GM21825 (cell line): ENCODE results near the gene PBX3.

Source experiments
- ATAC-seq: cut with Tn5 transposase; IDR thresholded peaks from one replicate; pipeline ENCODE4 v1.9.1; 2021; ENCODE audit warnings: mild to moderate bottlenecking, moderate library complexity; ENCODE audit not compliant: unreplicated experiment

Gene PBX3

GRCh38 chr9:125969462-125969861, 222.3 kb downstream of the PBX3 start:
- no peak for ATAC-seq

DNA sequence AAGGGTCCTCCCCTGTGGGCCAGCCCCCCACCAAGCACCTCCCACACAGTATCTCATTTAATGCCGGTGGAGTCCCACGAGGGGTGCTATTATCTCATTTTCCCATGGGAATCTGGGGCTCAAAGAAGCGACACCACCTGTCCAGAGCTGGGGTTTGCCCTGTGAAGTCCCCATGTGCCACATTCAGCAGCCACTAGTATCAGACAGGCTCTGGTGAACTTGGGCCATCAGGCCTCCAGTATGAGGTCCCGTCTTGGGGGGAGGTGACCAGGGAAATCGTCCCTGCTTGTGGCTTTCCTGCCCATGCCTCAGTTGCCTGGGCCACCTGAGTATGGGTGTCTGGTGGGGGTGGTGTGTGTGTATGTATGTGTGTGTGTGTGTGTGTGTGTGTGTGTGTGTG, 222.7 kb downstream of the PBX3 start:
- no peak for ATAC-seq

- ATAC-seq = no peak
Measured at GRCh38 chr9:125970340-125970739, 223.2 kb downstream of the PBX3 start.

DNA sequence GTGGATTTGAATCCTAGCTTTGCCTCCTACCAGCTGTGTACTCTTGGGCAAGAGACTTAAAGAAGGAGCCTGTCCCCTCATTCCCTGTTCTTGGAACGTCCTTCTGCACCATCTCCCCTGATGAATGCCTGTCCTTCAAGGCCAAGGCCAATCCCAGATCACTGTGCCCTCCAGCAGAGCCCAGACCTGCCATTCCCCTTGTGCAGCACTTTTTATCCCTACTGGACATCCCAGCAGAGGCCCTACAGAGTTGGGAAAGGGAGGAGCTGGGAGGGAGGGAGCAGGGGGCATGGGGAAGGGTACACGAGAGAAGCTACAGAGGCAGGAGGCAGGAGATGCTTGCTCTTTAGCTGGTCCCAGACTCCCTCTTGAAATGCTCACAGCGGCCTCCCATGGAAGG, 223.9 kb downstream of the PBX3 start:
- no peak for ATAC-seq

- no peak for ATAC-seq
Measured at GRCh38 chr9:125972012-125972729, 225.0 kb downstream of the PBX3 start.

GRCh38 chr9:125973547-125973946, 226.4 kb downstream of the PBX3 start:
- ATAC-seq = no peak

GRCh38 chr9:125974705-125975104, 227.5 kb downstream of the PBX3 start:
- no peak for ATAC-seq

- ATAC-seq = no peak
Measured at GRCh38 chr9:125977223-125977622, 230.1 kb downstream of the PBX3 start.

GRCh38 chr9:125979383-125979782, 232.2 kb downstream of the PBX3 start:
- ATAC-seq = no peak

- ATAC-seq = no peak
Measured at GRCh38 chr9:125982798-125983406, 235.7 kb downstream of the PBX3 start.

DNA sequence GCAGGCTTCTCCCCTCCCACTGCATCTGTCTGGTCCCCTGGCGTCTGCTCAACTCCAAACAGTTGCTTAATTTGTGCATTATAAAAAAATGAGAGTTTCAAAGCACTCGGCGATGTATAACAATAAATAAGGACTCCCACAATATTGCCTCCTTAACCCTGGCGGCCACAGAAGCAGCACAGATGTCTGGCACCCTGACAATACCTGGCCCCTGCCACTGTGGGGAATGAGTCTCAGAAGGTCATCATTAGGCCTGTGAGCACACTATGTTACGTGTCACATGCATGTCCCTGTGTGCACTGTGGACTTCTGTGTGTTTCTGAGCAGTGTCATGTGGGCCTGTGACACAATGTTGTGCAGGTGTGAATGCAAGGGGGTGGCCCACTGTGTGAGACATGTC, 236.5 kb downstream of the PBX3 start:
- no peak for ATAC-seq

GRCh38 chr9:125984461-125984860, 237.3 kb downstream of the PBX3 start:
- ATAC-seq = no peak

DNA sequence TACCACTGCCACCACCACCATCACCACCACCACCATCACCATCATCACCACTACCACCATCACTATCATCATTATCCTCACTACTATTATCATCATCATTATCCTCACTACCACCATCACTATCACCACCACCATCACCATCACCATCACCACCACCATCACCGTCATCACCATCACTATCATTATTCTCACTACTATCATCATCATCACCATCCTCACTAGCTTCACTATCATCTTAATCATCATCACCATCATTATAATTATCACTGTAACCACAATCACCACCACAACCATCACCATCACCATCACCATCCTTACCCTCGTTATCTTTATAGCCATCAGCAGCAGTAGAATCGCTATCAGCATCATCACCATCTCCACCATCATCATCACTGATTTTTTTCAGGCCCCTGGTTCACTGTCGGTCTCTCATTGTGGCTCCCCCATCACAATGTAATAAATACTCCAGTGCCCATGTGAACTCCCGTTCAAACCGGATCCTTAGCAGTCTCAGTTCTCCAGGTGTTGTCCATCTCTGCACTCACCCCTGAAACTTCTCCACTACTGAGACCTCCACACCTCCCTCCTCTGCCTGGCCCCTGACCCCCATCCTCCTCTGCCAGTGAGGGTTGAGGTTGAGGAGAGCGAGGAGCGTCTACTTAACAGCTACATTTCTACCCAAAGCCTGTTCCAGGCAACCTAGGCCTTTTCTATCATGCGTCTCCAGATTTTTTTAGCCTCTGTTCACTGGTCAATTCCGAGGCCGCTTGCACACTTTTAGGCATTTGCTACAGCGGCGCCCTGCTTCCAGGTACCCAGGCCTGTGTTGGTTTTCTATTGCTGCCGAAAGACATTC, 238.2 kb downstream of the PBX3 start:
- no peak for ATAC-seq

DNA sequence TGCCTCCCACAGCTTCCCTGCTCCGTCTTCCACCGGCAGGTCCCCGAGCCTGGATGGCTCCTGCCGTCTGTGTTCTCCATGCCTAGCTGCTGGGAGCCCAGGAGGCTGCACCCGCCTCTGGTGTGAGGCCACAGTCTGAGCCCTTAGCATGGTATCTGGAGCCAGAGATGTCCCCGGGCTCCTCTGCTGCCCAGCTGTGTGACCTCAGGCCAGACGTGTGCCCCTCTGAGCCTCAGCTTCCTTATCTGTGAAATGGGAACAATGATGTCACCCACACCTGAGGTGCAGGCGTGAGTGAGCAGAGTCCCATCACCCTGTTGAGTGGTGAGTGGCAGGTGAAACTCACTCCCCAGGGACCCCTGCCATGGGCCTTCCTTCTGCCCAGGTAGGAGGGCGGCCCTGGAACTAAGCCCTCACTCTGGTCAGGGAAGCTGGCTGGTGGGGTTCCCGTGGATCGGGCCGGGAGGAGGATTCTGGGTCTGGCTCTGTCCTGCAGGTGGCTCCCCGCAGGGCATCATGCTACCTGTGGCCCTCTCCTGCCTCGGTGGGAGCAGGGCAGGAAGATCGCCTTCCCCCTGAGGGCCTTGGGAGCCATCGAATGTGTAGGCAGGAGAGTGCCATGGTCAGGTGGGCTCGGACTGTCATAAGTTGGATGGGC, 239.0 kb downstream of the PBX3 start:
- no peak for ATAC-seq

GRCh38 chr9:125986966-125987365, 239.8 kb downstream of the PBX3 start:
- ATAC-seq = no peak

DNA sequence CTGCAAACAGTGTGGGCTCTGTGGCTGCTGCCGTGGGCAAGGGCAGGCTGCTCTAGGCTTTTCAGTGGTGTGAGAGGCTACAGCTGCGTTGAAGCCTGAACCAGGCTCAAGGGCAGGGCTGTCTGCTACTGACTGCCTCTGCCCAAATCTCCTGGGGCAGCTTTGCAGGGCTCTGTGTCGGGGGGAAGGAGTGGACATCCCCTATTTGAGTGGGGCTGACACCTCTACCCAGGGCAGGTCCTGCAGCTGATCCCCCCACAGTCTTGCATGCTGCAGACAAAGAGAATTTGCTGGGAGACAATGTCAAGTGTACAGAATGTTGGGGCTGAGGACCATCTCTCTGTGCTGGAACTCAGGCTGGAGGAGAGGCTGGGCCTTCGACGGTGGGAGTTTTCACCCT, 240.2 kb downstream of the PBX3 start:
- no peak for ATAC-seq

- ATAC-seq = no peak
Measured at GRCh38 chr9:125988479-125989050, 241.4 kb downstream of the PBX3 start.

DNA sequence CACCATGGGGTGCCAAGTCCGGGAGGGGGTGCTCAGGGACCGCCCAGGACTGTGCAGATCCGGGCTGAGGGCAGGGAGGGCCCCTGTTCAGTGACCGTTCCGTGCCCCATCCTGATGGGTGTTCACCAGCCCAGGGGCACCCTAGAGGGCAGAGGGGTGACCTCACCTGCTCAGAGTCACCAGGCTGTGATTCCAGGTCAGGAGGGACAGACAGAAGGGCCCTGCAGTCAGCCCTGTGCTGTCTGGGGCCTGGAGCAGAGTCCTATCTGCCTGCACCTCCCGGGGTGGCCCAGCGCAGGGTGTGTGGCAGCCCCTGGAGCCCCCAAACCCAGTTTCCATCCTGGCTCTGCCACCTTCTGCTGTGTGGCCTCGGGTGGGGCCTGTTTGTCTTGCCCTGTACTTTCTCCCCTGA, 241.9 kb downstream of the PBX3 start:
- no peak for ATAC-seq

DNA sequence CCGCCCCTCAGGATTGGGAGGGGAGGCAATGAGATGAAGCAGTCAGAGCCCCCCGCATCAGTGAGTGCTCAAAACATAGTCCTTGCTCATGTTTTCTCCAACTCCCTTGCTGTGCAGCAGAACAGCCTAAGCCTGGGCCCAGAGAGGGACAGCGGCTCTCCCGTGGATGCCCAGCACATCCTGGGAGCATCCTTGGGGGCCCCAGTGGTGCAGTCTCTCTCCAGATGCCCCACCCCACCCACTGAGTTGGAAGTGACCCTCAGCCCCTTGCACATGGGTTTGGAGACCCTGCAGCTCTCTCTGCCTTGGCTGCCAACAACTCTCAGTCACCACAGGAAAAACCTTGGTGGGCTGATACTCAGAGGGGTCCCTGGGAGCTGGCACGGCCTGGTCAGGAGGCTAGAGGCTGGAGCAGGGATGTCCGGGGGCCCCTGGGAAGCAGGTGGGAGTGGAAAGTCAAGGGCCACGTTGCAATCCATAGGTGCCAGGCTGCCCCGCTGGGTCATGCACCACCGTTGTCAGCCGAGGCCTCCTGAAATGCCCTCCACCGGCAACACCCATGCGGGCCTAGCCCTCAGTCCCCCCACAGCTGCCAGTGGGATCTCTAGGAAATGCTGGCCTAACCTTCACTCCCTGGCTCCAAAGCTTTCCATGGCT, 242.5 kb downstream of the PBX3 start:
- ATAC-seq = no peak

GRCh38 chr9:125990186-125990792, 243.1 kb downstream of the PBX3 start:
- ATAC-seq = no peak
